ENCODE data around the gene KLHL42. TPM values are rescaled to one million over a fixed set of nuclear protein-coding genes. Genes with fewer than 3 reads are reported as not detected.

Gene KLHL42
- total RNA-seq, 1 experiment from 2014 or later: 20.7 TPM

DNA sequence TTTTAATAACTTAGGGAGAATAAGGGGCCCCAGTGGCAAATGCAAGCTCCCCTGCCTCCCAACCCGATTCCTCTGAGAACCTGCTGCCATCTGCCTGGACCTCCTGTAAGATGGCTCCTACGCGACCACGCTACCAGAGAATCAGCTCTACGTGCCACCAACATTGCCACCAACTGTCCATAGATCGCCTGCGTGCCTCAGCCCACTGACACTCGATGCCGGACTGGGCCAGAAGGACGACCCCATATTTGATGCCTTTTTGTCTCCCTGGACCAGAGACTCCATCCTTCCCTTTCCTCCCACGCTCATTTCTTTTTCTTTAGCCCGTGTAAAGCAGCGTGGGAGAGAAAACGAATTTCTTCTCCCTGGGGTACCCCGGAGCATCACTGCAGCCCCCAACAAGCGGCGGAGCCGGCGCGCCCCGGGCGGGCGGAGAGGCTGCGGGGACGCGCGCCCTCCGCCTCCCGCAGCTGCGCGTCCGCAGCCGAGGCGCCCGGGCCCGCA lies 565 bp upstream of the KLHL42 start:
- H3K4me3 Mint-ChIP-seq: peak overlapping the region; percentile 76
- POLR2A ChIA-PET: interaction anchor here (0.5 to 1.1 kb wide), 2 partner anchors 16 to 126 kb away, joined by 3 read pairs; no protein-coding TSS in a partner anchor
- peak overlapping the region; percentile 80 for H3K27ac Mint-ChIP-seq
- no peaks in the 10 kb centered on the region; the same call in 1 of the 2 replicates for H3K27me3 Mint-ChIP-seq (ENCODE audit: low read depth)
- no peaks in the 10 kb centered on the region for H3K9me3 Mint-ChIP-seq
- peaks cover 36% of the 10 kb centered on the region for H3K4me1 Mint-ChIP-seq
- peaks cover 12% of the 10 kb centered on the region for H3K36me3 Mint-ChIP-seq
- no peak for TF ChIP-seq GRHL2 (CRISPR knock-in tag; IDR thresholded peaks at IDR 0.05; ENCODE audit: insufficient replicate concordance, severe bottlenecking)
- no peak for TF ChIP-seq CBFB (CRISPR knock-in tag; IDR thresholded peaks at IDR 0.05; ENCODE audit: low read depth)
- no peak for TF ChIP-seq PRRX2 (CRISPR knock-in tag; IDR thresholded peaks at IDR 0.05)
- TF ChIP-seq, protein P1, sequence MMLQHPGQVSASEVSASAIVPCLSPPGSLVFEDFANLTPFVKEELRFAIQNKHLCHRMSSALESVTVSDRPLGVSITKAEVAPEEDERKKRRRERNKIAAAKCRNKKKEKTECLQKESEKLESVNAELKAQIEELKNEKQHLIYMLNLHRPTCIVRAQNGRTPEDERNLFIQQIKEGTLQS (CRISPR knock-in tag; conservative IDR thresholded peaks at IDR 0.05): no peak
- no peak for TF ChIP-seq KAT7 (CRISPR knock-in tag; IDR thresholded peaks at IDR 0.05; ENCODE audit: borderline replicate concordance)
- no peak for TF ChIP-seq HMGA2 (CRISPR knock-in tag; IDR thresholded peaks at IDR 0.05)
- TF ChIP-seq FOXK1 (CRISPR knock-in tag; IDR thresholded peaks at IDR 0.05): peak; percentile 30; the same call in 1 of the 2 replicates
- TF ChIP-seq ZNF396 (CRISPR knock-in tag; IDR thresholded peaks at IDR 0.05; ENCODE audit: borderline replicate concordance): no peak
- TF ChIP-seq, protein P2, sequence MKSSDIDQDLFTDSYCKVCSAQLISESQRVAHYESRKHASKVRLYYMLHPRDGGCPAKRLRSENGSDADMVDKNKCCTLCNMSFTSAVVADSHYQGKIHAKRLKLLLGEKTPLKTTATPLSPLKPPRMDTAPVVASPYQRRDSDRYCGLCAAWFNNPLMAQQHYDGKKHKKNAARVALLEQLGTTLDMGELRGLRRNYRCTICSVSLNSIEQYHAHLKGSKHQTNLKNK (CRISPR knock-in tag; IDR thresholded peaks at IDR 0.05): no peak
- TF ChIP-seq, protein P3, sequence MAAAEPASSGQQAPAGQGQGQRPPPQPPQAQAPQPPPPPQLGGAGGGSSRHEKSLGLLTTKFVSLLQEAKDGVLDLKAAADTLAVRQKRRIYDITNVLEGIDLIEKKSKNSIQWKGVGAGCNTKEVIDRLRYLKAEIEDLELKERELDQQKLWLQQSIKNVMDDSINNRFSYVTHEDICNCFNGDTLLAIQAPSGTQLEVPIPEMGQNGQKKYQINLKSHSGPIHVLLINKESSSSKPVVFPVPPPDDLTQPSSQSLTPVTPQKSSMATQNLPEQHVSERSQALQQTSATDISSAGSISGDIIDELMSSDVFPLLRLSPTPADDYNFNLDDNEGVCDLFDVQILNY (CRISPR knock-in tag; IDR thresholded peaks at IDR 0.05): no peak
- TF ChIP-seq, protein P4, sequence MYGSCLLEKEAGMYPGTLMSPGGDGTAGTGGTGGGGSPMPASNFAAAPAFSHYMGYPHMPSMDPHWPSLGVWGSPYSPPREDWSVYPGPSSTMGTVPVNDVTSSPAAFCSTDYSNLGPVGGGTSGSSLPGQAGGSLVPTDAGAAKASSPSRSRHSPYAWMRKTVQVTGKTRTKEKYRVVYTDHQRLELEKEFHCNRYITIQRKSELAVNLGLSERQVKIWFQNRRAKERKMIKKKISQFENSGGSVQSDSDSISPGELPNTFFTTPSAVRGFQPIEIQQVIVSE (CRISPR knock-in tag; IDR thresholded peaks at IDR 0.05; ENCODE audit: borderline replicate concordance): no peak
- TF ChIP-seq, protein P5, sequence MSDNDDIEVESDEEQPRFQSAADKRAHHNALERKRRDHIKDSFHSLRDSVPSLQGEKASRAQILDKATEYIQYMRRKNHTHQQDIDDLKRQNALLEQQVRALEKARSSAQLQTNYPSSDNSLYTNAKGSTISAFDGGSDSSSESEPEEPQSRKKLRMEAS (CRISPR knock-in tag; IDR thresholded peaks at IDR 0.05): 0 out of 2 replicates have a peak, but pooled peaks have one; percentile 8
- TF ChIP-seq, protein P6, sequence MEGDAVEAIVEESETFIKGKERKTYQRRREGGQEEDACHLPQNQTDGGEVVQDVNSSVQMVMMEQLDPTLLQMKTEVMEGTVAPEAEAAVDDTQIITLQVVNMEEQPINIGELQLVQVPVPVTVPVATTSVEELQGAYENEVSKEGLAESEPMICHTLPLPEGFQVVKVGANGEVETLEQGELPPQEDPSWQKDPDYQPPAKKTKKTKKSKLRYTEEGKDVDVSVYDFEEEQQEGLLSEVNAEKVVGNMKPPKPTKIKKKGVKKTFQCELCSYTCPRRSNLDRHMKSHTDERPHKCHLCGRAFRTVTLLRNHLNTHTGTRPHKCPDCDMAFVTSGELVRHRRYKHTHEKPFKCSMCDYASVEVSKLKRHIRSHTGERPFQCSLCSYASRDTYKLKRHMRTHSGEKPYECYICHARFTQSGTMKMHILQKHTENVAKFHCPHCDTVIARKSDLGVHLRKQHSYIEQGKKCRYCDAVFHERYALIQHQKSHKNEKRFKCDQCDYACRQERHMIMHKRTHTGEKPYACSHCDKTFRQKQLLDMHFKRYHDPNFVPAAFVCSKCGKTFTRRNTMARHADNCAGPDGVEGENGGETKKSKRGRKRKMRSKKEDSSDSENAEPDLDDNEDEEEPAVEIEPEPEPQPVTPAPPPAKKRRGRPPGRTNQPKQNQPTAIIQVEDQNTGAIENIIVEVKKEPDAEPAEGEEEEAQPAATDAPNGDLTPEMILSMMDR (IDR thresholded peaks at IDR 0.05): no peak
- TF ChIP-seq, protein P7, sequence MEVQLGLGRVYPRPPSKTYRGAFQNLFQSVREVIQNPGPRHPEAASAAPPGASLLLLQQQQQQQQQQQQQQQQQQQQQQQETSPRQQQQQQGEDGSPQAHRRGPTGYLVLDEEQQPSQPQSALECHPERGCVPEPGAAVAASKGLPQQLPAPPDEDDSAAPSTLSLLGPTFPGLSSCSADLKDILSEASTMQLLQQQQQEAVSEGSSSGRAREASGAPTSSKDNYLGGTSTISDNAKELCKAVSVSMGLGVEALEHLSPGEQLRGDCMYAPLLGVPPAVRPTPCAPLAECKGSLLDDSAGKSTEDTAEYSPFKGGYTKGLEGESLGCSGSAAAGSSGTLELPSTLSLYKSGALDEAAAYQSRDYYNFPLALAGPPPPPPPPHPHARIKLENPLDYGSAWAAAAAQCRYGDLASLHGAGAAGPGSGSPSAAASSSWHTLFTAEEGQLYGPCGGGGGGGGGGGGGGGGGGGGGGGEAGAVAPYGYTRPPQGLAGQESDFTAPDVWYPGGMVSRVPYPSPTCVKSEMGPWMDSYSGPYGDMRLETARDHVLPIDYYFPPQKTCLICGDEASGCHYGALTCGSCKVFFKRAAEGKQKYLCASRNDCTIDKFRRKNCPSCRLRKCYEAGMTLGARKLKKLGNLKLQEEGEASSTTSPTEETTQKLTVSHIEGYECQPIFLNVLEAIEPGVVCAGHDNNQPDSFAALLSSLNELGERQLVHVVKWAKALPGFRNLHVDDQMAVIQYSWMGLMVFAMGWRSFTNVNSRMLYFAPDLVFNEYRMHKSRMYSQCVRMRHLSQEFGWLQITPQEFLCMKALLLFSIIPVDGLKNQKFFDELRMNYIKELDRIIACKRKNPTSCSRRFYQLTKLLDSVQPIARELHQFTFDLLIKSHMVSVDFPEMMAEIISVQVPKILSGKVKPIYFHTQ (CRISPR knock-in tag; IDR thresholded peaks at IDR 0.05): no peak
- TF ChIP-seq RORB (CRISPR knock-in tag; IDR thresholded peaks at IDR 0.05): no peak
- TF ChIP-seq, protein P8, sequence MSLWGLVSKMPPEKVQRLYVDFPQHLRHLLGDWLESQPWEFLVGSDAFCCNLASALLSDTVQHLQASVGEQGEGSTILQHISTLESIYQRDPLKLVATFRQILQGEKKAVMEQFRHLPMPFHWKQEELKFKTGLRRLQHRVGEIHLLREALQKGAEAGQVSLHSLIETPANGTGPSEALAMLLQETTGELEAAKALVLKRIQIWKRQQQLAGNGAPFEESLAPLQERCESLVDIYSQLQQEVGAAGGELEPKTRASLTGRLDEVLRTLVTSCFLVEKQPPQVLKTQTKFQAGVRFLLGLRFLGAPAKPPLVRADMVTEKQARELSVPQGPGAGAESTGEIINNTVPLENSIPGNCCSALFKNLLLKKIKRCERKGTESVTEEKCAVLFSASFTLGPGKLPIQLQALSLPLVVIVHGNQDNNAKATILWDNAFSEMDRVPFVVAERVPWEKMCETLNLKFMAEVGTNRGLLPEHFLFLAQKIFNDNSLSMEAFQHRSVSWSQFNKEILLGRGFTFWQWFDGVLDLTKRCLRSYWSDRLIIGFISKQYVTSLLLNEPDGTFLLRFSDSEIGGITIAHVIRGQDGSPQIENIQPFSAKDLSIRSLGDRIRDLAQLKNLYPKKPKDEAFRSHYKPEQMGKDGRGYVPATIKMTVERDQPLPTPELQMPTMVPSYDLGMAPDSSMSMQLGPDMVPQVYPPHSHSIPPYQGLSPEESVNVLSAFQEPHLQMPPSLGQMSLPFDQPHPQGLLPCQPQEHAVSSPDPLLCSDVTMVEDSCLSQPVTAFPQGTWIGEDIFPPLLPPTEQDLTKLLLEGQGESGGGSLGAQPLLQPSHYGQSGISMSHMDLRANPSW (CRISPR knock-in tag; conservative IDR thresholded peaks at IDR 0.05; ENCODE audit: low read depth): no peak
- TF ChIP-seq NFE2L1 (CRISPR knock-in tag; IDR thresholded peaks at IDR 0.05): no peak
- TF ChIP-seq, protein P9, sequence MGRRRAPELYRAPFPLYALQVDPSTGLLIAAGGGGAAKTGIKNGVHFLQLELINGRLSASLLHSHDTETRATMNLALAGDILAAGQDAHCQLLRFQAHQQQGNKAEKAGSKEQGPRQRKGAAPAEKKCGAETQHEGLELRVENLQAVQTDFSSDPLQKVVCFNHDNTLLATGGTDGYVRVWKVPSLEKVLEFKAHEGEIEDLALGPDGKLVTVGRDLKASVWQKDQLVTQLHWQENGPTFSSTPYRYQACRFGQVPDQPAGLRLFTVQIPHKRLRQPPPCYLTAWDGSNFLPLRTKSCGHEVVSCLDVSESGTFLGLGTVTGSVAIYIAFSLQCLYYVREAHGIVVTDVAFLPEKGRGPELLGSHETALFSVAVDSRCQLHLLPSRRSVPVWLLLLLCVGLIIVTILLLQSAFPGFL (CRISPR knock-in tag; IDR thresholded peaks at IDR 0.05; ENCODE audit: borderline replicate concordance): no peak
- TF ChIP-seq GABPB1 (CRISPR knock-in tag; IDR thresholded peaks at IDR 0.05): no peak
- TF ChIP-seq ZNF423 (CRISPR knock-in tag; IDR thresholded peaks at IDR 0.05): 0 out of 2 replicates have a peak, but pooled peaks have one; percentile 31
- CTCF ChIA-PET: interaction anchor here (1.3 to 1.5 kb wide), 3 partner anchors 9 to 161 kb away, joined by 3 to 5 read pairs (median 4); no protein-coding TSS in a partner anchor
- no peak for ATAC-seq
- DNase-seq (ENCODE audit: low spot score): peak; percentile 14
